VCaP (cell line): ENCODE data around the gene CNDP1.

Experiments
- H3K27ac ChIP-seq: fragments of 450-650 bp; 2 replicates; pipeline ENCODE4 v1.5.1; 2017
- CTCF ChIP-seq: fragments of 450-650 bp; conservative IDR thresholded peaks from 2 replicates; pipeline ENCODE4 v1.5.1; 2017; ENCODE audit warnings: mild to moderate bottlenecking, moderate library complexity

Gene CNDP1

GRCh38 chr18:74534150-74534969, at the start of gene CNDP1:
Gene CNDP1 (plus strand): TSS chr18:74534500. CDS start chr18:74534668, 168 bp downstream.
- TF ChIP-seq CTCF, result no peak
- no peak within 1 kb of the TSS for H3K27ac ChIP-seq

- no peak overlapping the region for H3K27ac ChIP-seq
- TF ChIP-seq CTCF, result no peak
Observed at GRCh38 chr18:74486119-74486849, 48.0 kb upstream of the CNDP1 start.

GRCh38 chr18:74488354-74488753, 45.9 kb upstream of the CNDP1 start:
- TF ChIP-seq CTCF, result no peak
- H3K27ac ChIP-seq, result no peak overlapping the region

GRCh38 chr18:74488864-74489263, 45.4 kb upstream of the CNDP1 start:
- no peak overlapping the region for H3K27ac ChIP-seq
- no peak for TF ChIP-seq CTCF

GRCh38 chr18:74489676-74490075, 44.6 kb upstream of the CNDP1 start:
- TF ChIP-seq CTCF, result no peak
- H3K27ac ChIP-seq, result no peak overlapping the region

GRCh38 chr18:74492259-74492658, 42.0 kb upstream of the CNDP1 start:
- H3K27ac ChIP-seq, result no peak overlapping the region
- no peak for TF ChIP-seq CTCF

GRCh38 chr18:74493689-74494088, 40.6 kb upstream of the CNDP1 start:
- peak; percentile 91 for TF ChIP-seq CTCF
- no peak overlapping the region for H3K27ac ChIP-seq
